NB4 (cell line): ENCODE measurements around the gene DRP2.

ENCODE experiments used
- DNase-seq: peaks from one replicate; pipeline ENCODE4 v3.0.0; 2010; ENCODE audit warnings: low read depth
- H3K4me3 ChIP-seq: one replicate; pipeline ENCODE4 v1.5.1; 2011; ENCODE audit warnings: mild to moderate bottlenecking, low read depth, low read length, moderate library complexity
- CTCF ChIP-seq: IDR thresholded peaks from one replicate; pipeline ENCODE4 v1.5.1; 2012; ENCODE audit warnings: low read depth, low read length
- MAX ChIP-seq: IDR thresholded peaks from 2 replicates; pipeline ENCODE4 v1.6.1; 2011; ENCODE audit warnings: low read depth, low read length
- MYC ChIP-seq: IDR thresholded peaks from 2 replicates; pipeline ENCODE4 v1.6.1; 2011; ENCODE audit warnings: low read depth, low read length
- POLR2A ChIP-seq: IDR thresholded peaks from 2 replicates; pipeline ENCODE4 v1.6.1; 2011; ENCODE audit warnings: mild to moderate bottlenecking; ENCODE audit not compliant: insufficient read length; ENCODE audit errors: extremely low read depth

Gene DRP2

DNA sequence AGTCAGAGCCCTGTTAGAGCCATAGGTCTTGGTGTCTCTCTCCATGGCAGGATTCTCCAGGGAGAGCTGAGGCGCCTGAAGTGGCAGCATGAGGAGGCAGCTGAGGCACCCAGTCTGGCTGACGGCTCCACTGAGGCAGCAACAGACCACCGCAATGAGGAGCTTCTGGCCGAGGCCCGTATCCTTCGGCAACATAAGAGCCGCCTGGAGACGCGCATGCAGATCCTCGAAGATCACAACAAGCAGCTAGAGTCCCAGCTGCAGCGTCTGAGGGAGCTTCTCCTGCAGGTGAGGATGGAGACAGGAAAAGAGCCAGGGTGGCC lies 38.6 kb downstream of the DRP2 start:
- TF ChIP-seq POLR2A (no peak), CTCF (no peak), MYC (no peak), MAX (no peak)
- no peak overlapping the region for H3K4me3 ChIP-seq
- DNase-seq = no peak

DNA sequence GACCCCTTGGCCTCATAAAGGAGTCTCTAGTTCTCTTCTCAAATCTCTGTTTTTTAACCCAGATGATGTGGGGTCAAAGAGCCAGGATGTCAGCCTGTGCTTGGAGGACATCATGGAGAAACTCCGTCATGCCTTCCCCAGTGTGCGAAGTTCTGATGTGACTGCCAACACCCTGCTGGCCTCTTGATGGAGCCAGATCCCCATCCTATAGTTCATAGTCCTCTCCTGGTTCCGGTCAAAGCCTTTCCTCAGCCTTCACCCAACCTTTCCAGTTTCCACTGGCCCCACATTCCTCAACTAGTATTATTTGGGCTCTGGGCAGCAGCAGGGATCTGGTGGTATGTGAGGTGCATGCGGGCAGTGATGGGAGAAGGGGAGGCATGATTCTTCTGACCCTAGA lies 40.8 kb downstream of the DRP2 start:
- peak; percentile 4 for DNase-seq
- H3K4me3 ChIP-seq = no peak overlapping the region
- no peak for TF ChIP-seq MYC
- TF ChIP-seq CTCF = peak; percentile 2

DNA sequence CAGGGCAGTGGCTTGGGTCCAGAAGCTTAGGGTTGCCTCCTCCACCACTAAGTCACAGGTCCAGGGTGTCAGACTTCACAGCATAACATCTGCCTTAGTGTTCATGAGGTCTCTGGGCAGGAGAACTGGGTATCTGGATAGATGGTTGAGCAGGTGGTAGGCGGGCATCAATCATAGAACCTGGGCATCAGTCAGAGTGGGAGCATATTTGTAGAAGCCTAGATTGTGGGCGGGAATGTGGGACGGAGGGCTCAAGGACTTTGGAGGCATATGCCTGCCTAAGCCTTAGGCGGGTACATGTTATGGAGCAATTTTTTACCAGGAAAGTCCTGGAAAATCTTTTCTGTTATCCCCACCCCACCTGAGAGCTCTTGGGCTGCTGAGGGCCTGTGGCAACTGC lies 43.0 kb downstream of the DRP2 start:
- no peak overlapping the region for H3K4me3 ChIP-seq
- TF ChIP-seq POLR2A (no peak), CTCF (no peak), MYC (no peak), MAX (no peak)
- DNase-seq = no peak

GRCh38 chrX:101263766-101264165 lies 44.2 kb downstream of the DRP2 start:
- DNase-seq = no peak
- TF ChIP-seq CTCF (no peak), POLR2A (no peak), MYC (no peak), MAX (no peak)
- no peak overlapping the region for H3K4me3 ChIP-seq

- no peak overlapping the region for H3K4me3 ChIP-seq
- no peak for DNase-seq
- TF ChIP-seq MYC = no peak
- TF ChIP-seq MAX = no peak
- no peak for TF ChIP-seq POLR2A
- TF ChIP-seq CTCF = no peak
Measured at GRCh38 chrX:101265869-101266428, 46.4 kb downstream of the DRP2 start.

- H3K4me3 ChIP-seq = no peak overlapping the region
- DNase-seq = no peak
- no peak for TF ChIP-seq MAX
- TF ChIP-seq POLR2A = no peak
- TF ChIP-seq CTCF = no peak
- no peak for TF ChIP-seq MYC
Measured at GRCh38 chrX:101274198-101274597, 54.6 kb downstream of the DRP2 start.
